GM23338 (cell line): ENCODE results near the gene SOD1. TPM values are rescaled to one million over a fixed set of nuclear protein-coding genes. Genes with fewer than 3 reads are reported as not detected.

Experiments used
- ATAC-seq: fragments of 200-7000 bp; cut with Tn5 transposase; 3 replicates; pipeline ENCODE4 v1.9.1; 2020
- DNase-seq: peaks from one replicate; pipeline ENCODE4 v3.0.0-alpha.2; 2015; ENCODE audit warnings: low spot score
- H2AFZ ChIP-seq: fragments of 200-600 bp; sonication (generic); 2 replicates; pipeline ENCODE4 v1.8.0; 2016; ENCODE audit warnings: antibody characterized with exemption, mild to moderate bottlenecking, moderate library complexity
- H3F3A ChIP-seq: fragments of 200-600 bp; sonication (generic); replicated peaks from 2 replicates; pipeline ENCODE4 v1.8.0; 2017; ENCODE audit warnings: antibody characterized with exemption, mixed run types, low read depth
- H3K27ac ChIP-seq: fragments of 200-600 bp; sonication (generic); 2 replicates; pipeline ENCODE4 v1.6.1; 2016; ENCODE audit warnings: low read depth
- H3K27me3 ChIP-seq: fragments of 200-600 bp; sonication (generic); 2 replicates; pipeline ENCODE4 v1.8.0; 2016; ENCODE audit warnings: mild to moderate bottlenecking, mixed run types, moderate library complexity; ENCODE audit not compliant: insufficient read depth
- H3K36me3 ChIP-seq: fragments of 200-600 bp; sonication (generic); 2 replicates; pipeline ENCODE4 v1.8.0; 2016; ENCODE audit warnings: mild to moderate bottlenecking; ENCODE audit not compliant: insufficient read depth
- H3K4me1 ChIP-seq: fragments of 200-600 bp; sonication (generic); 2 replicates; pipeline ENCODE4 v1.8.0; 2016; ENCODE audit warnings: mild to moderate bottlenecking, moderate library complexity; ENCODE audit not compliant: insufficient read depth
- H3K4me2 ChIP-seq: fragments of 200-600 bp; sonication (generic); 2 replicates; pipeline ENCODE4 v1.7.1; 2017; ENCODE audit warnings: mixed run types
- H3K4me3 ChIP-seq: fragments of 200-600 bp; sonication (generic); 2 replicates; pipeline ENCODE4 v1.6.1; 2016; ENCODE audit warnings: mixed run types
- H3K79me2 ChIP-seq: fragments of 200-600 bp; sonication (generic); replicated peaks from 2 replicates; pipeline ENCODE4 v1.8.0; 2017; ENCODE audit warnings: mild to moderate bottlenecking; ENCODE audit not compliant: insufficient read depth
- H3K9me2 ChIP-seq: fragments of 200-600 bp; sonication (generic); 2 replicates; pipeline ENCODE4 v1.8.0; 2017; ENCODE audit not compliant: insufficient read depth
- H4K20me1 ChIP-seq: fragments of 200-600 bp; sonication (generic); replicated peaks from 2 replicates; pipeline ENCODE4 v1.8.0; 2017; ENCODE audit warnings: mild to moderate bottlenecking; ENCODE audit not compliant: insufficient read depth
- H3K27ac Mint-ChIP-seq: 2 replicates; pipeline ENCODE4 v1.8.0; 2020; ENCODE audit warnings: inconsistent platforms, mild to moderate bottlenecking, moderate library complexity, mixed read lengths
- H3K27me3 Mint-ChIP-seq: 3 replicates; pipeline ENCODE4 v1.8.0; 2022; ENCODE audit warnings: low read depth, mild to moderate bottlenecking, moderate library complexity, mixed read lengths, inconsistent platforms; ENCODE audit not compliant: insufficient read depth, poor library complexity
- H3K36me3 Mint-ChIP-seq: 3 replicates; pipeline ENCODE4 v1.8.0; 2021; ENCODE audit warnings: low read depth, mild to moderate bottlenecking, inconsistent platforms, moderate library complexity, mixed read lengths
- H3K4me1 Mint-ChIP-seq: 3 replicates; pipeline ENCODE4 v1.8.0; 2020; ENCODE audit warnings: mild to moderate bottlenecking, inconsistent platforms, mixed read lengths
- H3K4me3 Mint-ChIP-seq: 3 replicates; pipeline ENCODE4 v1.8.0; 2021; ENCODE audit warnings: moderate library complexity, mild to moderate bottlenecking, inconsistent platforms, mixed read lengths
- H3K9me3 Mint-ChIP-seq: 3 replicates; pipeline ENCODE4 v1.8.0; 2020; ENCODE audit warnings: moderate library complexity, mild to moderate bottlenecking, inconsistent platforms, mixed read lengths
- EZH2 ChIP-seq: fragments of 200-600 bp; sonication (generic); IDR thresholded peaks from one replicate; pipeline ENCODE4 v1.8.0; 2017; ENCODE audit warnings: antibody characterized with exemption, mild to moderate bottlenecking, low read depth; ENCODE audit not compliant: unreplicated experiment
- EZH2phosphoT487 ChIP-seq: fragments of 200-600 bp; sonication (generic); IDR thresholded peaks from one replicate; pipeline ENCODE4 v1.8.1; 2018; ENCODE audit warnings: antibody characterized with exemption; ENCODE audit not compliant: unreplicated experiment
- JUNB ChIP-seq: IDR thresholded peaks from one replicate; pipeline ENCODE4 v1.6.1; 2016; ENCODE audit warnings: antibody characterized with exemption; ENCODE audit not compliant: unreplicated experiment
- REST ChIP-seq: IDR thresholded peaks from one replicate; pipeline ENCODE4 v1.6.1; 2018; ENCODE audit warnings: antibody characterized with exemption; ENCODE audit not compliant: unreplicated experiment
- STAT1 ChIP-seq: IDR thresholded peaks from one replicate; pipeline ENCODE4 v1.6.1; 2016; ENCODE audit warnings: antibody characterized with exemption; ENCODE audit not compliant: unreplicated experiment
- ZNF331 ChIP-seq: fragments of 250-450 bp; sonication (Bioruptor Pico); IDR thresholded peaks from 2 replicates; pipeline ENCODE4 v1.5.0; 2020; ENCODE audit warnings: low read depth, mild to moderate bottlenecking, moderate library complexity
- ZNF462 ChIP-seq: fragments of 250-450 bp; sonication (Bioruptor Pico); IDR thresholded peaks from 2 replicates; pipeline ENCODE4 v1.5.0; 2020; ENCODE audit warnings: mild to moderate bottlenecking, moderate library complexity
- polyA plus RNA-seq: library from polyadenylated mRNA; unstranded; fragments of >200 nt; fragmentation: Nextera tagmentation; extraction: Ambion mirVana; gene quantifications from 2 replicates; pipeline ENCODE4 v1.2.1, GENCODE V29; 2016
- total RNA-seq: library from RNA; depleted of rRNA; stranded (reverse); fragments of >200 nt; shearing (Covaris generic); gene quantifications from 2 replicates; pipeline ENCODE4 v1.2.3, GENCODE V29; 2014

The SOD1 gene
- total and polyA plus RNA-seq, 2 experiments from 2014 or later, result 123 to 454 TPM

- Histone ChIP-seq H3K4me3 (no peak overlapping the region), H3K27me3 (no peaks in the 10 kb centered on the region), H3K4me2 (no peak overlapping the region), H2AFZ (no peak overlapping the region), H3K9me2 (no peaks in the 10 kb centered on the region), H3K79me2 (no peaks in the 10 kb centered on the region), H3F3A (no peaks in the 10 kb centered on the region), H4K20me1 (no peaks in the 10 kb centered on the region), H3K4me1 (no peaks in the 10 kb centered on the region; the same call in 1 of the 2 replicates), H3K27ac (no peak overlapping the region), H3K36me3 (no peaks in the 10 kb centered on the region)
- no peaks in the 10 kb centered on the region for H3K36me3 Mint-ChIP-seq
- no peak for ATAC-seq
- H3K9me3 Mint-ChIP-seq, result no peaks in the 10 kb centered on the region
- no peak overlapping the region for H3K4me3 Mint-ChIP-seq
- no peak overlapping the region for H3K27ac Mint-ChIP-seq
- TF ChIP-seq EZH2phosphoT487, result no peak
- TF ChIP-seq REST, result no peak
- peaks cover 11% of the 10 kb centered on the region for H3K27me3 Mint-ChIP-seq
- DNase-seq, result no peak
- no peaks in the 10 kb centered on the region; the same call in 2 of the 3 replicates for H3K4me1 Mint-ChIP-seq
Measured at GRCh38 chr21:31618696-31619430, 40.6 kb upstream of the SOD1 start.

- no peak for ATAC-seq
- Mint-ChIP-seq H3K9me3 (no peaks in the 10 kb centered on the region), H3K4me1 (no peaks in the 10 kb centered on the region; the same call in 2 of the 3 replicates), H3K4me3 (no peak overlapping the region), H3K27me3 (peaks cover 8% of the 10 kb centered on the region), H3K36me3 (no peaks in the 10 kb centered on the region), H3K27ac (no peak overlapping the region)
- H3K4me2 ChIP-seq, result no peak overlapping the region
- H3K4me3 ChIP-seq, result no peak overlapping the region
- no peaks in the 10 kb centered on the region for H4K20me1 ChIP-seq
- no peak for DNase-seq
- no peaks in the 10 kb centered on the region for H3K9me2 ChIP-seq
- H3F3A ChIP-seq, result no peaks in the 10 kb centered on the region
- no peaks in the 10 kb centered on the region for H3K27me3 ChIP-seq
- H3K27ac ChIP-seq, result no peak overlapping the region
- no peaks in the 10 kb centered on the region for H3K79me2 ChIP-seq
- H2AFZ ChIP-seq, result no peak overlapping the region
- H3K36me3 ChIP-seq, result no peaks in the 10 kb centered on the region
- H3K4me1 ChIP-seq, result no peaks in the 10 kb centered on the region; the same call in 1 of the 2 replicates
- TF ChIP-seq ZNF331, result no peak
- TF ChIP-seq JUNB, result no peak
- TF ChIP-seq STAT1, result no peak
- TF ChIP-seq EZH2, result no peak
- no peak for TF ChIP-seq REST
- TF ChIP-seq ZNF462 (CRISPR knock-in tag), result no peak
Measured at GRCh38 chr21:31622397-31622796, 37.1 kb upstream of the SOD1 start.
